Endothelial cell of umbilical vein (primary cell): ENCODE data around the gene SGCG. TPM values are rescaled to one million over a fixed set of nuclear protein-coding genes. Genes with fewer than 3 reads are reported as not detected.

Experiments
- BruUV-seq: library from RNA; stranded (reverse); fragments of 400-500 nt; replicated peaks from 2 replicates; lab custom pipeline; 2021; lab: Mats Ljungman, UMichigan
- CTCF ChIA-PET: fragments of 300-600, 350-600 bp; sonication (Branson Sonifier 250); formaldehyde crosslinking; loops from one replicate; lab custom pipeline; 2021; ENCODE audit warnings: antibody characterized with exemption, inconsistent platforms; lab: Charles Lee
- POLR2A ChIA-PET: fragments of 300-600, 350-600 bp; sonication (Branson Sonifier 250); formaldehyde crosslinking; loops from one replicate; lab custom pipeline; 2021; ENCODE audit warnings: antibody characterized with exemption, inconsistent platforms; lab: Charles Lee
- DNase-seq: peaks from one replicate; pipeline ENCODE4 v3.0.0-alpha.2; 2011; ENCODE audit warnings: low read depth, low spot score
- FAIRE-seq: peaks from 2 replicates; lab custom pipeline; 2011; peaks lifted over from hg19 to GRCh38; lab: Jason Lieb, UNC
- H2AFZ ChIP-seq: 2 replicates; pipeline ENCODE4 v1.6.0; 2012; ENCODE audit warnings: low read depth, low read length, control low read depth, inconsistent platforms
- H3K27ac ChIP-seq: 2 replicates; pipeline ENCODE4 v1.5.1; 2011; ENCODE audit warnings: low read depth, mild to moderate bottlenecking, control low read depth, low read length, moderate library complexity; ENCODE audit not compliant: insufficient read depth
- H3K27me3 ChIP-seq, 2 experiments: 2 replicates each; pipeline versions ENCODE4 v1.6.0 to v1.6.1; 2011; ENCODE audit warnings: low read length in 2 of 2, mixed read lengths in 1 of 2; ENCODE audit not compliant: control insufficient read depth in 2 of 2, insufficient read depth in 2 of 2
- H3K36me3 ChIP-seq, 2 experiments: 2 replicates in 1 of 2; 3 replicates in 1 of 2; pipeline ENCODE4 v1.5.1; 2011; ENCODE audit warnings: low read length in 2 of 2, mild to moderate bottlenecking in 1 of 2, moderate library complexity in 1 of 2; ENCODE audit not compliant: control insufficient read depth in 2 of 2, insufficient read depth in 2 of 2; ENCODE audit errors: extremely low read depth in 1 of 2
- H3K4me1 ChIP-seq: 3 replicates; pipeline ENCODE4 v1.5.1; 2011; ENCODE audit warnings: mild to moderate bottlenecking, low read length; ENCODE audit not compliant: control insufficient read depth, insufficient read depth; ENCODE audit errors: extremely low read depth
- H3K4me2 ChIP-seq: 2 replicates; pipeline ENCODE4 v1.6.1; 2011; ENCODE audit warnings: low read length, control low read depth, mixed read lengths; ENCODE audit not compliant: insufficient read depth
- H3K4me3 ChIP-seq, 3 experiments: fragments of 200-600 bp in 1 of 3; sonication (generic), shearing (Covaris generic) in 1 of 3; replicated peaks in 1 of 3; 2 replicates each; pipeline ENCODE4 v1.5.1; 2011 to 2016; ENCODE audit warnings: control low read depth in 3 of 3, low read length in 3 of 3, mild to moderate bottlenecking in 2 of 3, inconsistent platforms in 1 of 3, low read depth in 1 of 3, moderate library complexity in 1 of 3; ENCODE audit not compliant: insufficient read depth in 1 of 3
- H3K79me2 ChIP-seq: 2 replicates; pipeline ENCODE4 v1.6.0; 2012; ENCODE audit warnings: low read length, inconsistent platforms; ENCODE audit not compliant: control insufficient read depth, insufficient read depth
- H3K9ac ChIP-seq: replicated peaks from 2 replicates; pipeline ENCODE3; 2011; ENCODE audit warnings: low read length, control low read depth; ENCODE audit not compliant: insufficient read depth; ENCODE audit errors: extremely low read depth
- H3K9me1 ChIP-seq: replicated peaks from 3 replicates; pipeline ENCODE4 v1.6.0; 2011; ENCODE audit warnings: mild to moderate bottlenecking, low read length; ENCODE audit not compliant: control insufficient read depth, insufficient read depth; ENCODE audit errors: extremely low read depth
- H3K9me3 ChIP-seq: replicated peaks from 2 replicates; pipeline ENCODE4 v1.5.1; 2012; ENCODE audit warnings: low read length, inconsistent platforms; ENCODE audit not compliant: control insufficient read depth, insufficient read depth
- H4K20me1 ChIP-seq: replicated peaks from 2 replicates; pipeline ENCODE3; 2011; ENCODE audit warnings: mild to moderate bottlenecking, low read length; ENCODE audit not compliant: control insufficient read depth, insufficient read depth; ENCODE audit errors: extremely low read depth
- EZH2 ChIP-seq: IDR thresholded peaks from 2 replicates; pipeline ENCODE4 v1.6.1; 2012; ENCODE audit warnings: borderline replicate concordance, low read depth, mild to moderate bottlenecking, moderate library complexity, low read length, inconsistent platforms; ENCODE audit not compliant: severe bottlenecking
- FOS ChIP-seq: IDR thresholded peaks from 2 replicates; pipeline ENCODE4 v1.6.1; 2011; ENCODE audit warnings: mild to moderate bottlenecking, low read length, moderate library complexity, borderline replicate concordance; ENCODE audit not compliant: insufficient read depth
- GATA2 ChIP-seq: IDR thresholded peaks from 2 replicates; pipeline ENCODE4 v1.7.0; 2011; ENCODE audit warnings: low read depth, mild to moderate bottlenecking, moderate library complexity, mixed read lengths, low read length; ENCODE audit not compliant: insufficient read length, insufficient read depth
- JUN ChIP-seq: IDR thresholded peaks from 2 replicates; pipeline ENCODE4 v1.6.1; 2011; ENCODE audit warnings: borderline replicate concordance, low read depth; ENCODE audit not compliant: insufficient read length, insufficient read depth
- MYC ChIP-seq: IDR thresholded peaks from one replicate; pipeline ENCODE4 v1.6.1; 2011; ENCODE audit warnings: mild to moderate bottlenecking, low read depth, low read length
- POLR2A ChIP-seq: IDR thresholded peaks from 2 replicates; pipeline ENCODE4 v1.6.1; 2012; ENCODE audit warnings: low read depth, mild to moderate bottlenecking, control low read depth, low read length
- POLR2AphosphoS5 ChIP-seq: IDR thresholded peaks from 2 replicates; pipeline ENCODE4 v1.6.1; 2012; ENCODE audit warnings: low read depth, mild to moderate bottlenecking, control low read depth, low read length, moderate library complexity; ENCODE audit not compliant: insufficient read depth
- dilution Hi-C: fragments of 300-500 bp; cut with MboI; formaldehyde crosslinking; loops from one replicate; pipeline ENCODE4 v1.15.0; 2019; ENCODE audit warnings: low sequenced_read_pairs; ENCODE audit not compliant: extremely low pct_ligation_motif_present
- intact Hi-C: fragments of 100-400 bp; cut with micrococcal nuclease; formaldehyde crosslinking; loops from one replicate; pipeline ENCODE4 v1.10.0; 2022
- polyA plus RNA-seq, 4 experiments: library from polyadenylated mRNA; depleted of rRNA in 3 of 4; stranded (reverse) in 3 of 4; unstranded in 1 of 4; fragments of >200 nt; gene quantifications; 2 replicates each; pipeline versions ENCODE4 v1.2.1 to v1.2.3, GENCODE V29; 2011 to 2012; ENCODE audit warnings: missing spikeins in 1 of 4
- total RNA-seq: library from RNA; stranded (reverse); gene quantifications from 2 replicates; pipeline ENCODE4 v1.2.3, GENCODE V29; 2021
- TF ChIP-seq, protein P1 (sequence below), 2 donors: IDR thresholded peaks; 1 replicate in 1 of 2; 2 replicates in 1 of 2; pipeline ENCODE4 v1.5.1; 2011; ENCODE audit warnings: low read length in 2 of 2, mild to moderate bottlenecking in 2 of 2, moderate library complexity in 2 of 2, control low read depth in 1 of 2, inconsistent platforms in 1 of 2, low read depth in 1 of 2; ENCODE audit not compliant: insufficient read depth in 1 of 2; ENCODE audit errors: extremely low read depth in 1 of 2
- TF ChIP-seq, protein P2 (sequence below): IDR thresholded peaks from 2 replicates; pipeline ENCODE4 v1.6.1; 2011; ENCODE audit not compliant: insufficient read depth, insufficient read length

Gene SGCG
- total and polyA plus RNA-seq, 2 donors (not counting 3 experiments of a cell fraction or from before 2014, with no cell fraction given), result 0.22 TPM; not detected in 1

DNA sequence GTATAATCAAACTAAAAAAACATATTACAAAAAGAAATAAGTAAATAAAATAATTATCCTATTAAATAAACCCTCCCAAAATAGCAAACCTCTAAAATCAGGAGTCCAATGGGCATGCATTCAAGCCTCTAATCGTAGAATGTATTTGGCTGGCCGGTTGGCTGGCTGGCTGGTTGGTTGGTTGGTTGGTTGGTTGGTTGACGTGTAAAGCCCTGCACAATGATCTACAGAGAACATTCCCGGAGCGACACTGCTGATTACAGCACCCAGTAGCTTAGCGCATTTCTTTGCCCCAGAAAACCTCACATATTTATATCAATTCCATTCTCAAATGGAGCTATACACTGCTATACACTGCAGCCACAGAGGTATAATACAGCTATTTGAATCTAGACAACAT, 187.1 kb downstream of the SGCG start:
- intact Hi-C loops (no loop called here), dilution Hi-C loops (no loop called here)
- CTCF ChIA-PET, result no interaction called here
- POLR2A ChIA-PET, result interaction anchor here (0.6 kb wide), 1 partner anchor 65 kb away, joined by 3 read pairs; the partner anchor contains the start of gene SACS
- Histone ChIP-seq H3K9me1 (no peaks in the 10 kb centered on the region), H3K4me1 (peaks cover 13% of the 10 kb centered on the region), H3K79me2 (peaks cover 64% of the 10 kb centered on the region), H3K27me3 (no peaks in the 10 kb centered on the region), H3K4me3 (no peak overlapping the region), H3K4me2 (no peak overlapping the region), H2AFZ (no peak overlapping the region), H3K27ac (no peak overlapping the region), H3K9me3 (no peaks in the 10 kb centered on the region), H3K36me3 (peaks cover 15 to 28% of the 10 kb centered on the region in 2 experiments), H3K9ac (no peak overlapping the region), H4K20me1 (peaks cover 2% of the 10 kb centered on the region)
- FAIRE-seq (no peak), DNase-seq (no peak)
- BruUV-seq, result no TSS peak
- TF ChIP-seq, protein P1, sequence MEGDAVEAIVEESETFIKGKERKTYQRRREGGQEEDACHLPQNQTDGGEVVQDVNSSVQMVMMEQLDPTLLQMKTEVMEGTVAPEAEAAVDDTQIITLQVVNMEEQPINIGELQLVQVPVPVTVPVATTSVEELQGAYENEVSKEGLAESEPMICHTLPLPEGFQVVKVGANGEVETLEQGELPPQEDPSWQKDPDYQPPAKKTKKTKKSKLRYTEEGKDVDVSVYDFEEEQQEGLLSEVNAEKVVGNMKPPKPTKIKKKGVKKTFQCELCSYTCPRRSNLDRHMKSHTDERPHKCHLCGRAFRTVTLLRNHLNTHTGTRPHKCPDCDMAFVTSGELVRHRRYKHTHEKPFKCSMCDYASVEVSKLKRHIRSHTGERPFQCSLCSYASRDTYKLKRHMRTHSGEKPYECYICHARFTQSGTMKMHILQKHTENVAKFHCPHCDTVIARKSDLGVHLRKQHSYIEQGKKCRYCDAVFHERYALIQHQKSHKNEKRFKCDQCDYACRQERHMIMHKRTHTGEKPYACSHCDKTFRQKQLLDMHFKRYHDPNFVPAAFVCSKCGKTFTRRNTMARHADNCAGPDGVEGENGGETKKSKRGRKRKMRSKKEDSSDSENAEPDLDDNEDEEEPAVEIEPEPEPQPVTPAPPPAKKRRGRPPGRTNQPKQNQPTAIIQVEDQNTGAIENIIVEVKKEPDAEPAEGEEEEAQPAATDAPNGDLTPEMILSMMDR (IDR thresholded peaks at IDR 0.05; ENCODE audit: extremely low read depth in 1 of 2, insufficient read depth in 1 of 2, low read depth in 1 of 2, low read length in 2 of 2), result no peak
- TF ChIP-seq FOS (no peak), EZH2 (no peak), POLR2A (no peak), GATA2 (no peak), POLR2AphosphoS5 (no peak), MYC (no peak), JUN (no peak)
- TF ChIP-seq, protein P2, sequence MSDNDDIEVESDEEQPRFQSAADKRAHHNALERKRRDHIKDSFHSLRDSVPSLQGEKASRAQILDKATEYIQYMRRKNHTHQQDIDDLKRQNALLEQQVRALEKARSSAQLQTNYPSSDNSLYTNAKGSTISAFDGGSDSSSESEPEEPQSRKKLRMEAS, result no peak
